GM12878 (cell line): Measurements from ENCODE around the gene PADI3. TPM values are rescaled to one million over a fixed set of nuclear protein-coding genes. Genes with fewer than 3 reads are reported as not detected.
A peak's percentile ranks its signal among the peaks of the same experiment; 100 is the strongest.

Experiments used
- CREB1 ChIP-seq: IDR thresholded peaks from 2 replicates; pipeline ENCODE4 v1.6.1; 2012; ENCODE audit warnings: low read depth, mild to moderate bottlenecking, inconsistent platforms
- CREM ChIP-seq: IDR thresholded peaks from 2 replicates; pipeline ENCODE4 v1.6.1; 2014; ENCODE audit warnings: antibody characterized with exemption, low read depth
- EP300 ChIP-seq, 2 experiments: fragments of 150-350 bp in 1 of 2; IDR thresholded peaks; 2 replicates each; pipeline ENCODE4 v1.6.1; 2011 to 2012; ENCODE audit warnings: low read depth in 2 of 2, low read length in 2 of 2, borderline replicate concordance in 1 of 2, improper control_type of control experiment in 1 of 2, inconsistent platforms in 1 of 2; ENCODE audit not compliant: control insufficient read depth in 1 of 2
- ETV6 ChIP-seq, 2 experiments: fragments of 450-650 bp in 1 of 2; IDR thresholded peaks in 1 of 2; conservative IDR thresholded peaks in 1 of 2; 2 replicates each; pipeline ENCODE4 v1.6.1; 2014; ENCODE audit warnings: antibody characterized with exemption in 1 of 2, borderline replicate concordance in 1 of 2, low read depth in 1 of 2, mild to moderate bottlenecking in 1 of 2, moderate library complexity in 1 of 2
- HSF1 ChIP-seq: fragments of 150-350 bp; IDR thresholded peaks from 2 replicates; pipeline ENCODE4 v1.6.1; 2014; ENCODE audit warnings: mild to moderate bottlenecking, low read depth, low read length
- JUNB ChIP-seq: IDR thresholded peaks from 2 replicates; pipeline ENCODE4 v1.6.1; 2016; ENCODE audit warnings: antibody characterized with exemption, mild to moderate bottlenecking
- MTA2 ChIP-seq: fragments of 450-650 bp; IDR thresholded peaks from 2 replicates; pipeline ENCODE4 v1.6.1; 2016; ENCODE audit warnings: low read depth, mild to moderate bottlenecking, moderate library complexity
- NFXL1 ChIP-seq: fragments of 450-650 bp; IDR thresholded peaks from 2 replicates; pipeline ENCODE4 v1.6.1; 2017; ENCODE audit warnings: antibody characterized with exemption, mild to moderate bottlenecking, borderline replicate concordance
- RELB ChIP-seq: fragments of 450-650 bp; IDR thresholded peaks from 2 replicates; pipeline ENCODE4 v1.6.1; 2017; ENCODE audit warnings: low read depth, mild to moderate bottlenecking, moderate library complexity
- SKIL ChIP-seq: fragments of 450-650 bp; IDR thresholded peaks from 2 replicates; pipeline ENCODE4 v1.6.1; 2017; ENCODE audit warnings: mild to moderate bottlenecking, low read depth, inconsistent platforms; ENCODE audit not compliant: poor library complexity, severe bottlenecking
- ZBED1 ChIP-seq: IDR thresholded peaks from 2 replicates; pipeline ENCODE4 v1.6.1; 2016; ENCODE audit warnings: borderline replicate concordance
- polyA plus RNA-seq, 11 experiments: library from polyadenylated mRNA; depleted of rRNA in 4 of 11; unstranded in 6 of 11; stranded (reverse) in 5 of 11; fragments of >200 nt; fragmentation: Nextera tagmentation in 4 of 11; fragmentation: Illumina TruSeq in 1 of 11; extraction: Ambion mirVana in 4 of 11; extraction: Trizol in 1 of 11; gene quantifications; 1 replicate in 1 of 11; 2 replicates in 10 of 11; pipeline versions ENCODE4 v1.2.1 to v1.2.3, GENCODE V29; 2011 to 2016; ENCODE audit warnings: inconsistent platforms in 2 of 11, missing spikeins in 2 of 11, low read depth in 1 of 11
- total RNA-seq, 4 experiments: library from RNA; depleted of rRNA in 3 of 4; stranded (reverse); fragments of >200 nt in 3 of 4; fragmentation: Illumina TruSeq in 1 of 4; extraction: Trizol in 1 of 4; gene quantifications; 2 replicates each; pipeline versions ENCODE4 v1.2.1 to v1.2.3, GENCODE V29; 2013 to 2021

PADI3 gene
- total and polyA plus RNA-seq, 10 of the 15 experiments (the other 5 are each of a cell fraction or from before 2014, with no cell fraction given), result 0.01 TPM; not detected in 9

GRCh38 chr1:17207966-17208418 is 40.9 kb upstream of the PADI3 start (continued):
- TF ChIP-seq HSF1 (no peak), RELB (peak; percentile 50; the same call in 1 of the 2 replicates), NFXL1 (no peak), SKIL (peak; percentile 56), MTA2 (peak; percentile 68; the same call in 1 of the 2 replicates), ZBED1 (0 out of 2 replicates have a peak, but pooled peaks have one; percentile 47), CREM (peak; percentile 70), CREB1 (peak; percentile 65), EP300 (IDR thresholded peaks at IDR 0.05; ENCODE audit: borderline replicate concordance in 1 of 2, control insufficient read depth in 1 of 2, low read depth in 2 of 2, low read length in 2 of 2) (peak in 1 of 2 experiments; percentile 61; a peak in 1 of 4 replicates), ETV6 (conservative IDR thresholded peaks at IDR 0.05 in 1 of 2, IDR thresholded peaks at IDR 0.05 in 1 of 2; ENCODE audit: borderline replicate concordance in 1 of 2, low read depth in 1 of 2) (0 out of 4 replicates have a peak, but pooled peaks of 1 of the 2 experiments have one; percentile 34), JUNB (peak; percentile 79)
